ENCODE data around the gene LRRC25.
"Not testable (repeated sequence)": the region's sequence is repeated elsewhere in the genome, so short reads cannot be mapped to it uniquely, and the experiment has no call there.

Gene LRRC25

GRCh38 chr19:18385675-18386542 lies 11.5 kb downstream of the LRRC25 start, which contains the start of gene GDF15:
TSS of gene GDF15 (plus strand) at chr19:18386158. CDS start at chr19:18386190, 32 bp downstream.
- Histone ChIP-seq H3K4me3 (ENCODE audit: low read depth, low read length) (peak within 1 kb of the TSS; percentile 40; the same call in 1 of the 2 replicates), H3K27ac (ENCODE audit: low read depth, low read length) (peak within 1 kb of the TSS; percentile 51)

GRCh38 chr19:18385359-18385674 lies 12.1 kb downstream of the LRRC25 start:
- H3K27ac ChIP-seq (ENCODE audit: low read depth, low read length), result no peak overlapping the region

More at GRCh38 chr19:18385675-18386542, 11.5 kb downstream of the LRRC25 start, which contains the start of gene GDF15:
- H3K9me3 ChIP-seq (ENCODE audit: control insufficient read depth, insufficient read depth, low read length), result no peaks in the 10 kb centered on the region
- H3K27me3 ChIP-seq (ENCODE audit: control insufficient read depth, insufficient read depth, low read length), result peaks cover 22% of the 10 kb centered on the region
- H3K9ac ChIP-seq (ENCODE audit: low read depth, low read length), result no peak within 1 kb of the TSS
- peaks cover 4% of the 10 kb centered on the region; the same call in 1 of the 2 replicates for H3K4me1 ChIP-seq (ENCODE audit: control insufficient read depth, insufficient read depth, low read length)
- no peaks in the 10 kb centered on the region; the same call in 1 of the 2 replicates for H3K36me3 ChIP-seq (ENCODE audit: control insufficient read depth, insufficient read depth, low read length)

GRCh38 chr19:18384775-18385174 lies 12.6 kb downstream of the LRRC25 start:
- H3K4me1 ChIP-seq (ENCODE audit: control insufficient read depth, insufficient read depth, low read length), result peaks cover 4% of the 10 kb centered on the region; the same call in 1 of the 2 replicates

More at GRCh38 chr19:18385359-18385674, 12.1 kb downstream of the LRRC25 start:
- Histone ChIP-seq H3K4me3 (ENCODE audit: low read depth, low read length) (no peak overlapping the region), H3K36me3 (ENCODE audit: control insufficient read depth, insufficient read depth, low read length) (no peaks in the 10 kb centered on the region; the same call in 1 of the 2 replicates), H3K9ac (ENCODE audit: low read depth, low read length) (no peak overlapping the region), H3K4me1 (ENCODE audit: control insufficient read depth, insufficient read depth, low read length) (peaks cover 4% of the 10 kb centered on the region; the same call in 1 of the 2 replicates), H3K27me3 (ENCODE audit: control insufficient read depth, insufficient read depth, low read length) (peaks cover 22% of the 10 kb centered on the region), H3K9me3 (ENCODE audit: control insufficient read depth, insufficient read depth, low read length) (no peaks in the 10 kb centered on the region)

GRCh38 chr19:18383622-18384021 lies 13.8 kb downstream of the LRRC25 start:
- not testable (repeated sequence) for H3K27ac ChIP-seq (ENCODE audit: low read depth, low read length); H3K4me1 ChIP-seq (ENCODE audit: control insufficient read depth, insufficient read depth, low read length); H3K36me3 ChIP-seq (ENCODE audit: control insufficient read depth, insufficient read depth, low read length); H3K9me3 ChIP-seq (ENCODE audit: control insufficient read depth, insufficient read depth, low read length); H3K9ac ChIP-seq (ENCODE audit: low read depth, low read length); H3K4me3 ChIP-seq (ENCODE audit: low read depth, low read length)
- H3K27me3 ChIP-seq (ENCODE audit: control insufficient read depth, insufficient read depth, low read length), result peaks cover 20% of the 10 kb centered on the region

More at GRCh38 chr19:18384775-18385174, 12.6 kb downstream of the LRRC25 start:
- no peaks in the 10 kb centered on the region; the same call in 1 of the 2 replicates for H3K36me3 ChIP-seq (ENCODE audit: control insufficient read depth, insufficient read depth, low read length)
- H3K27ac ChIP-seq (ENCODE audit: low read depth, low read length), result no peak overlapping the region
- H3K9me3 ChIP-seq (ENCODE audit: control insufficient read depth, insufficient read depth, low read length), result no peaks in the 10 kb centered on the region
- no peak overlapping the region for H3K4me3 ChIP-seq (ENCODE audit: low read depth, low read length)
- no peak overlapping the region for H3K9ac ChIP-seq (ENCODE audit: low read depth, low read length)
- peaks cover 22% of the 10 kb centered on the region for H3K27me3 ChIP-seq (ENCODE audit: control insufficient read depth, insufficient read depth, low read length)

GRCh38 chr19:18380843-18381242 lies 16.6 kb downstream of the LRRC25 start:
- H3K4me3 ChIP-seq (ENCODE audit: low read depth, low read length), result no peak overlapping the region
- peaks cover 4% of the 10 kb centered on the region; the same call in 1 of the 2 replicates for H3K4me1 ChIP-seq (ENCODE audit: control insufficient read depth, insufficient read depth, low read length)
- H3K9ac ChIP-seq (ENCODE audit: low read depth, low read length), result no peak overlapping the region
- no peaks in the 10 kb centered on the region for H3K36me3 ChIP-seq (ENCODE audit: control insufficient read depth, insufficient read depth, low read length)
- H3K9me3 ChIP-seq (ENCODE audit: control insufficient read depth, insufficient read depth, low read length), result no peaks in the 10 kb centered on the region
- no peaks in the 10 kb centered on the region for H3K27me3 ChIP-seq (ENCODE audit: control insufficient read depth, insufficient read depth, low read length)
- no peak overlapping the region for H3K27ac ChIP-seq (ENCODE audit: low read depth, low read length)

- Histone ChIP-seq H3K9me3 (ENCODE audit: control insufficient read depth, insufficient read depth, low read length) (no peaks in the 10 kb centered on the region), H3K4me1 (ENCODE audit: control insufficient read depth, insufficient read depth, low read length) (no peaks in the 10 kb centered on the region), H3K27ac (ENCODE audit: low read depth, low read length) (peak overlapping the region; percentile 40), H3K9ac (ENCODE audit: low read depth, low read length) (no peak overlapping the region), H3K4me3 (ENCODE audit: low read depth, low read length) (no peak overlapping the region), H3K36me3 (ENCODE audit: control insufficient read depth, insufficient read depth, low read length) (no peaks in the 10 kb centered on the region), H3K27me3 (ENCODE audit: control insufficient read depth, insufficient read depth, low read length) (no peaks in the 10 kb centered on the region)
Observed at GRCh38 chr19:18379803-18380747, 17.3 kb downstream of the LRRC25 start.

- no peak overlapping the region for H3K27ac ChIP-seq (ENCODE audit: low read depth, low read length)
Observed at GRCh38 chr19:18377026-18377425, 20.4 kb downstream of the LRRC25 start.

GRCh38 chr19:18373892-18374629 lies 23.4 kb downstream of the LRRC25 start:
- no peak overlapping the region for H3K4me3 ChIP-seq (ENCODE audit: low read depth, low read length)
- H3K4me1 ChIP-seq (ENCODE audit: control insufficient read depth, insufficient read depth, low read length), result peaks cover 14% of the 10 kb centered on the region

More at GRCh38 chr19:18377026-18377425, 20.4 kb downstream of the LRRC25 start:
- H3K27me3 ChIP-seq (ENCODE audit: control insufficient read depth, insufficient read depth, low read length), result no peaks in the 10 kb centered on the region
- no peaks in the 10 kb centered on the region for H3K9me3 ChIP-seq (ENCODE audit: control insufficient read depth, insufficient read depth, low read length)
- no peak overlapping the region for H3K4me3 ChIP-seq (ENCODE audit: low read depth, low read length)
- no peak overlapping the region for H3K9ac ChIP-seq (ENCODE audit: low read depth, low read length)
- H3K36me3 ChIP-seq (ENCODE audit: control insufficient read depth, insufficient read depth, low read length), result no peaks in the 10 kb centered on the region
- peaks cover 14% of the 10 kb centered on the region for H3K4me1 ChIP-seq (ENCODE audit: control insufficient read depth, insufficient read depth, low read length)

GRCh38 chr19:18373407-18373891 lies 24.0 kb downstream of the LRRC25 start:
- Histone ChIP-seq H3K4me1 (ENCODE audit: control insufficient read depth, insufficient read depth, low read length) (peaks cover 14% of the 10 kb centered on the region), H3K27me3 (ENCODE audit: control insufficient read depth, insufficient read depth, low read length) (no peaks in the 10 kb centered on the region), H3K9me3 (ENCODE audit: control insufficient read depth, insufficient read depth, low read length) (no peaks in the 10 kb centered on the region), H3K27ac (ENCODE audit: low read depth, low read length) (peak overlapping the region; percentile 97), H3K4me3 (ENCODE audit: low read depth, low read length) (no peak overlapping the region), H3K9ac (ENCODE audit: low read depth, low read length) (peak overlapping the region; percentile 17; the same call in 1 of the 2 replicates), H3K36me3 (ENCODE audit: control insufficient read depth, insufficient read depth, low read length) (no peaks in the 10 kb centered on the region)

More at GRCh38 chr19:18373892-18374629, 23.4 kb downstream of the LRRC25 start:
- Histone ChIP-seq H3K27ac (ENCODE audit: low read depth, low read length) (peak overlapping the region; percentile 97), H3K9me3 (ENCODE audit: control insufficient read depth, insufficient read depth, low read length) (no peaks in the 10 kb centered on the region), H3K27me3 (ENCODE audit: control insufficient read depth, insufficient read depth, low read length) (no peaks in the 10 kb centered on the region), H3K9ac (ENCODE audit: low read depth, low read length) (peak overlapping the region; percentile 19), H3K36me3 (ENCODE audit: control insufficient read depth, insufficient read depth, low read length) (no peaks in the 10 kb centered on the region)

Measured in HUES48 (cell line).